ENCODE data around the gene MSANTD1.

- TF ChIP-seq CTCF (IDR thresholded peaks at IDR 0.05; ENCODE audit: low read length): no peak
- TF ChIP-seq EZH2 (IDR thresholded peaks at IDR 0.05; ENCODE audit: borderline replicate concordance, low read length): no peak
Measured at GRCh38 chr4:3287972-3288570, 39.1 kb downstream of the MSANTD1 start.
